ENCODE data around the gene RTN4.

Gene RTN4

GRCh38 chr2:54927751-54928615, 122.3 kb downstream of the RTN4 start:
- Histone ChIP-seq H3K9me3 (ENCODE audit: control insufficient read depth, insufficient read depth, low read length) (no peaks in the 10 kb centered on the region), H3K9me2 (replicated peaks; ENCODE audit: control insufficient read depth, low read length) (no peaks in the 10 kb centered on the region), H3F3A (ENCODE audit: control insufficient read depth, insufficient read depth) (no peaks in the 10 kb centered on the region), H3K4me3 (ENCODE audit: low read length) (no peak overlapping the region), H3K4me2 (ENCODE audit: low read length) (no peak overlapping the region), H4K20me1 (ENCODE audit: control insufficient read depth, insufficient read depth, low read depth, low read length) (no peaks in the 10 kb centered on the region), H3K27ac (ENCODE audit: low read depth, low read length) (no peak overlapping the region), H3K4me1 (ENCODE audit: control insufficient read depth, low read length) (no peaks in the 10 kb centered on the region), H3K36me3 (ENCODE audit: control insufficient read depth, low read length) (peaks cover 11% of the 10 kb centered on the region), H3K27me3 (ENCODE audit: control insufficient read depth, low read length) (no peaks in the 10 kb centered on the region), H3K79me2 (ENCODE audit: control insufficient read depth, low read length) (no peaks in the 10 kb centered on the region)
- no peak for TF ChIP-seq EZH2phosphoT487 (IDR thresholded peaks at IDR 0.05; ENCODE audit: borderline replicate concordance, low read length)
- TF ChIP-seq CTCF (IDR thresholded peaks at IDR 0.05; ENCODE audit: low read depth, low read length, poor library complexity, severe bottlenecking) = no peak

GRCh38 chr2:54927085-54927750, 123.0 kb downstream of the RTN4 start:
- H3K9me3 ChIP-seq (ENCODE audit: control insufficient read depth, insufficient read depth, low read length) = no peaks in the 10 kb centered on the region
- H3K27me3 ChIP-seq (ENCODE audit: control insufficient read depth, low read length) = no peaks in the 10 kb centered on the region
- TF ChIP-seq EZH2phosphoT487 (IDR thresholded peaks at IDR 0.05; ENCODE audit: borderline replicate concordance, low read length) (no peak), CTCF (IDR thresholded peaks at IDR 0.05; ENCODE audit: low read depth, low read length, poor library complexity, severe bottlenecking) (no peak)
- H3K4me2 ChIP-seq (ENCODE audit: low read length) = no peak overlapping the region
- no peak overlapping the region for H3K27ac ChIP-seq (ENCODE audit: low read depth, low read length)
- H3K4me1 ChIP-seq (ENCODE audit: control insufficient read depth, low read length) = no peaks in the 10 kb centered on the region
- H3K36me3 ChIP-seq (ENCODE audit: control insufficient read depth, low read length) = peaks cover 11% of the 10 kb centered on the region
- H4K20me1 ChIP-seq (ENCODE audit: control insufficient read depth, insufficient read depth, low read depth, low read length) = no peaks in the 10 kb centered on the region
- no peaks in the 10 kb centered on the region for H3K79me2 ChIP-seq (ENCODE audit: control insufficient read depth, low read length)
- no peak overlapping the region for H3K4me3 ChIP-seq (ENCODE audit: low read length)
- no peaks in the 10 kb centered on the region for H3F3A ChIP-seq (ENCODE audit: control insufficient read depth, insufficient read depth)
- H3K9me2 ChIP-seq (replicated peaks; ENCODE audit: control insufficient read depth, low read length) = no peaks in the 10 kb centered on the region

- H3K27ac ChIP-seq (ENCODE audit: low read depth, low read length) = no peak overlapping the region
- no peaks in the 10 kb centered on the region for H3K79me2 ChIP-seq (ENCODE audit: control insufficient read depth, low read length)
Measured at GRCh38 chr2:54925022-54925421, 125.2 kb downstream of the RTN4 start.

More at GRCh38 chr2:54925022-54925421, 125.2 kb downstream of the RTN4 start:
- Histone ChIP-seq H3K9me2 (replicated peaks; ENCODE audit: control insufficient read depth, low read length) (no peaks in the 10 kb centered on the region), H3K9me3 (ENCODE audit: control insufficient read depth, insufficient read depth, low read length) (peaks cover 14% of the 10 kb centered on the region; the same call in 1 of the 2 replicates), H4K20me1 (ENCODE audit: control insufficient read depth, insufficient read depth, low read depth, low read length) (no peaks in the 10 kb centered on the region), H3K4me1 (ENCODE audit: control insufficient read depth, low read length) (no peaks in the 10 kb centered on the region), H3F3A (ENCODE audit: control insufficient read depth, insufficient read depth) (no peaks in the 10 kb centered on the region), H3K36me3 (ENCODE audit: control insufficient read depth, low read length) (peaks cover 18% of the 10 kb centered on the region), H3K4me2 (ENCODE audit: low read length) (no peak overlapping the region), H3K4me3 (ENCODE audit: low read length) (no peak overlapping the region), H3K27me3 (ENCODE audit: control insufficient read depth, low read length) (no peaks in the 10 kb centered on the region)
- TF ChIP-seq EZH2phosphoT487 (IDR thresholded peaks at IDR 0.05; ENCODE audit: borderline replicate concordance, low read length) = no peak
- TF ChIP-seq CTCF (IDR thresholded peaks at IDR 0.05; ENCODE audit: low read depth, low read length, poor library complexity, severe bottlenecking) = no peak

All from DOHH2 (cell line).